ENCODE measurements around the gene DPP8. TPM values are rescaled to one million over a fixed set of nuclear protein-coding genes. Genes with fewer than 3 reads are reported as not detected.

DPP8 gene
- total and polyA plus RNA-seq, 2 experiments from 2014 or later = 21.7 to 33.5 TPM

DNA sequence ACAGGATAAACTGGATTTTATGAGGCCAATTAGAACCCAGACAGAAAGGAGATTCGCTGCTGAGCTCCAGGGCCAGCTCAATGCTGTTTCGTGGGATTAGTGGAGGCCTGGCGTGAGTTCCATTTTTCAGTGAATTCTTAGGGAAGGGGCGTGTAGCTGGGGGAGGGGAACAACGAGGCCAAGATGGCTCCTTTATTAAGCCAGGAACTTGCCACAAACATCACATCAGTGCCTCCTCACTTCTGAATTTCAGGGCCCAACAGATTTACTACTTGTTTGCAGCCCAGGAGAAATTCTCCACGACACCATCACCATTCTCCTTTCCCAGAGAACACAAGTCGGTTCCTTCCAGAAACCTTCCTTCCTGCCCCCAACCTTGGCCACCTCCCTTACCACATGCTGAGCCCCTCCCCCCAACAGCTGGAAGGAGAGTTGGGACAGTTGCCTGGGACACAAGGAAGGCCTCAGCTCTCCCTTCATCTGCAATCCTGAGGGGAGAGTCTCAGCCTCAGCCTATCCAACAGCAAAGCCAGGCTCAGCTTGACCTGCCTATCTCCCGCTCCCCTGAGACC lies 100.6 kb downstream of the DPP8 start:
- H3K4me3 ChIP-seq = peak overlapping the region; percentile 20; the same call in 1 of the 2 replicates
- peaks cover 39% of the 10 kb centered on the region for H3F3A ChIP-seq (replicated peaks; ENCODE audit: low read depth)
- DNase-seq (ENCODE audit: low spot score) = peak; percentile 94
- peak overlapping the region; percentile 57 for H3K4me3 Mint-ChIP-seq
- no peaks in the 10 kb centered on the region for H3K9me3 Mint-ChIP-seq
- peaks cover 29% of the 10 kb centered on the region for H3K27me3 Mint-ChIP-seq (ENCODE audit: insufficient read depth, low read depth, poor library complexity)
- peaks cover 14% of the 10 kb centered on the region; the same call in 1 of the 2 replicates for H3K27me3 ChIP-seq (ENCODE audit: insufficient read depth)
- peak; percentile 15 for ATAC-seq
- peaks cover 31% of the 10 kb centered on the region for H3K79me2 ChIP-seq (replicated peaks; ENCODE audit: insufficient read depth)
- no peak overlapping the region for H2AFZ ChIP-seq
- no peaks in the 10 kb centered on the region for H3K36me3 ChIP-seq (ENCODE audit: insufficient read depth)
- H4K20me1 ChIP-seq (replicated peaks; ENCODE audit: insufficient read depth) = no peaks in the 10 kb centered on the region
- peak overlapping the region; percentile 99 for H3K4me2 ChIP-seq
- peaks cover 76% of the 10 kb centered on the region for H3K4me1 ChIP-seq (ENCODE audit: insufficient read depth)
- peaks cover 84% of the 10 kb centered on the region for H3K4me1 Mint-ChIP-seq
- 0 out of 2 replicates have a peak, but pooled peaks cover 7% of the 10 kb centered on the region for H3K9me2 ChIP-seq (ENCODE audit: insufficient read depth)
- peak overlapping the region; percentile 98 for H3K27ac Mint-ChIP-seq
- H3K27ac ChIP-seq (ENCODE audit: low read depth) = peak overlapping the region; percentile 94
- peaks cover 16% of the 10 kb centered on the region for H3K36me3 Mint-ChIP-seq (ENCODE audit: low read depth)
- TF ChIP-seq ZNF331 (CRISPR knock-in tag; IDR thresholded peaks at IDR 0.05; ENCODE audit: low read depth) = no peak
- TF ChIP-seq ETS1 (IDR thresholded peaks at IDR 0.05) = no peak
- no peak for TF ChIP-seq EZH2phosphoT487 (IDR thresholded peaks at IDR 0.05; ENCODE audit: unreplicated experiment)
- no peak for TF ChIP-seq NANOG (IDR thresholded peaks at IDR 0.05; ENCODE audit: borderline replicate concordance)
- TF ChIP-seq REST (IDR thresholded peaks at IDR 0.05; ENCODE audit: unreplicated experiment) = peak; percentile 23
- no peak for TF ChIP-seq JUNB (IDR thresholded peaks at IDR 0.05; ENCODE audit: unreplicated experiment)
- TF ChIP-seq POLR2AphosphoS5 (IDR thresholded peaks at IDR 0.05; ENCODE audit: low read depth) = peak; percentile 46; the same call in 1 of the 2 replicates
- TF ChIP-seq ZNF462 (CRISPR knock-in tag; IDR thresholded peaks at IDR 0.05) = peak; percentile 67
- TF ChIP-seq STAT1 (IDR thresholded peaks at IDR 0.05; ENCODE audit: unreplicated experiment) = no peak
- peak; percentile 22; the same call in 1 of the 2 replicates for TF ChIP-seq CREB1 (CRISPR knock-in tag; IDR thresholded peaks at IDR 0.05; ENCODE audit: low read depth)
- TF ChIP-seq, protein P1, sequence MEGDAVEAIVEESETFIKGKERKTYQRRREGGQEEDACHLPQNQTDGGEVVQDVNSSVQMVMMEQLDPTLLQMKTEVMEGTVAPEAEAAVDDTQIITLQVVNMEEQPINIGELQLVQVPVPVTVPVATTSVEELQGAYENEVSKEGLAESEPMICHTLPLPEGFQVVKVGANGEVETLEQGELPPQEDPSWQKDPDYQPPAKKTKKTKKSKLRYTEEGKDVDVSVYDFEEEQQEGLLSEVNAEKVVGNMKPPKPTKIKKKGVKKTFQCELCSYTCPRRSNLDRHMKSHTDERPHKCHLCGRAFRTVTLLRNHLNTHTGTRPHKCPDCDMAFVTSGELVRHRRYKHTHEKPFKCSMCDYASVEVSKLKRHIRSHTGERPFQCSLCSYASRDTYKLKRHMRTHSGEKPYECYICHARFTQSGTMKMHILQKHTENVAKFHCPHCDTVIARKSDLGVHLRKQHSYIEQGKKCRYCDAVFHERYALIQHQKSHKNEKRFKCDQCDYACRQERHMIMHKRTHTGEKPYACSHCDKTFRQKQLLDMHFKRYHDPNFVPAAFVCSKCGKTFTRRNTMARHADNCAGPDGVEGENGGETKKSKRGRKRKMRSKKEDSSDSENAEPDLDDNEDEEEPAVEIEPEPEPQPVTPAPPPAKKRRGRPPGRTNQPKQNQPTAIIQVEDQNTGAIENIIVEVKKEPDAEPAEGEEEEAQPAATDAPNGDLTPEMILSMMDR (conservative IDR thresholded peaks at IDR 0.05; ENCODE audit: low read depth in 2 of 2) = no peak
- no peak for TF ChIP-seq ZNF114 (CRISPR knock-in tag; IDR thresholded peaks at IDR 0.05)
- no peak for TF ChIP-seq EZH2 (IDR thresholded peaks at IDR 0.05; ENCODE audit: low read depth, unreplicated experiment)
